ENCODE measurements around the gene MIF4GD.

MIF4GD gene

GRCh38 chr17:75240394-75241142, 30.5 kb downstream of the MIF4GD start:
- no peaks in the 10 kb centered on the region for H3K79me2 ChIP-seq
- no peak overlapping the region for H3K27ac ChIP-seq
- no peak overlapping the region for H3K4me3 ChIP-seq (ENCODE audit: low read depth, low read length)
- no peak overlapping the region for H2AFZ ChIP-seq
- no peaks in the 10 kb centered on the region for H3K9me3 ChIP-seq (ENCODE audit: control insufficient read depth, low read length)
- no peak overlapping the region for H3K4me2 ChIP-seq (ENCODE audit: low read length)
- no peaks in the 10 kb centered on the region for H3K4me1 ChIP-seq
- H3K9ac ChIP-seq: no peak overlapping the region
- no peaks in the 10 kb centered on the region for H3K27me3 ChIP-seq (ENCODE audit: control insufficient read depth, insufficient read depth, low read length)
- peak; percentile 38 for TF ChIP-seq CTCF (IDR thresholded peaks at IDR 0.05)
- no peaks in the 10 kb centered on the region for H3K36me3 ChIP-seq (ENCODE audit: control insufficient read depth, insufficient read depth, low read length)

GRCh38 chr17:75239778-75240393, 31.1 kb downstream of the MIF4GD start:
- Histone ChIP-seq H3K9ac (no peak overlapping the region), H3K36me3 (ENCODE audit: control insufficient read depth, insufficient read depth, low read length) (no peaks in the 10 kb centered on the region), H3K27ac (no peak overlapping the region), H3K4me1 (no peaks in the 10 kb centered on the region), H3K79me2 (no peaks in the 10 kb centered on the region), H3K4me3 (ENCODE audit: low read depth, low read length) (no peak overlapping the region), H3K4me2 (ENCODE audit: low read length) (no peak overlapping the region), H2AFZ (no peak overlapping the region), H3K27me3 (ENCODE audit: control insufficient read depth, insufficient read depth, low read length) (no peaks in the 10 kb centered on the region), H3K9me3 (ENCODE audit: control insufficient read depth, low read length) (no peaks in the 10 kb centered on the region)
- TF ChIP-seq CTCF (IDR thresholded peaks at IDR 0.05): no peak

GRCh38 chr17:75239214-75239613, 31.8 kb downstream of the MIF4GD start:
- no peak overlapping the region for H2AFZ ChIP-seq
- no peaks in the 10 kb centered on the region for H3K79me2 ChIP-seq
- no peak overlapping the region for H3K27ac ChIP-seq
- H3K9me3 ChIP-seq (ENCODE audit: control insufficient read depth, low read length): no peaks in the 10 kb centered on the region
- no peak overlapping the region for H3K4me2 ChIP-seq (ENCODE audit: low read length)
- H3K36me3 ChIP-seq (ENCODE audit: control insufficient read depth, insufficient read depth, low read length): no peaks in the 10 kb centered on the region
- TF ChIP-seq CTCF (IDR thresholded peaks at IDR 0.05): no peak
- H3K9ac ChIP-seq: no peak overlapping the region
- no peaks in the 10 kb centered on the region for H3K4me1 ChIP-seq
- H3K27me3 ChIP-seq (ENCODE audit: control insufficient read depth, insufficient read depth, low read length): no peaks in the 10 kb centered on the region
- no peak overlapping the region for H3K4me3 ChIP-seq (ENCODE audit: low read depth, low read length)

GRCh38 chr17:75238684-75239191, 32.3 kb downstream of the MIF4GD start:
- Histone ChIP-seq H2AFZ (no peak overlapping the region), H3K9me3 (ENCODE audit: control insufficient read depth, low read length) (no peaks in the 10 kb centered on the region), H3K4me1 (no peaks in the 10 kb centered on the region), H3K27me3 (ENCODE audit: control insufficient read depth, insufficient read depth, low read length) (no peaks in the 10 kb centered on the region), H3K36me3 (ENCODE audit: control insufficient read depth, insufficient read depth, low read length) (no peaks in the 10 kb centered on the region), H3K4me3 (ENCODE audit: low read depth, low read length) (no peak overlapping the region), H3K9ac (no peak overlapping the region), H3K79me2 (no peaks in the 10 kb centered on the region), H3K27ac (peak overlapping the region; percentile 19), H3K4me2 (ENCODE audit: low read length) (no peak overlapping the region)
- TF ChIP-seq CTCF (IDR thresholded peaks at IDR 0.05): peak; percentile 82

Data from parathyroid adenoma (tissue), 2 donors.